Lower leg skin (tissue), 4 donors: Measurements from ENCODE around the gene DHX58. TPM values are rescaled to one million over a fixed set of nuclear protein-coding genes. Genes with fewer than 3 reads are reported as not detected.

Experiments
- DNase-seq, 2 donors: peaks; one replicate each; pipeline ENCODE4 v3.0.0-alpha.2; 2019; ENCODE audit warnings: low spot score in 2 of 2
- H3K4me3 ChIP-seq: fragments of 200-600 bp; sonication (generic); 2 replicates; pipeline ENCODE4 v1.5.1; 2017; ENCODE audit warnings: mild to moderate bottlenecking, low read depth; ENCODE audit not compliant: poor library complexity, severe bottlenecking
- CTCF ChIP-seq, 3 donors: fragments of 450-650 bp; IDR thresholded peaks; one replicate each; pipeline ENCODE4 v1.5.1; 2016; ENCODE audit warnings: antibody characterized with exemption in 3 of 3, mild to moderate bottlenecking in 3 of 3, moderate library complexity in 2 of 3
- POLR2A ChIP-seq, 2 donors: fragments of 450-650 bp; IDR thresholded peaks; one replicate each; pipeline ENCODE4 v1.6.1; 2016 to 2017; ENCODE audit warnings: antibody characterized with exemption in 2 of 2, mild to moderate bottlenecking in 1 of 2, moderate library complexity in 1 of 2
- WGBS, 2 donors: methylation state at CpG; one replicate each; pipeline ENCODE4 v1.1.5; 2018; 5-methylcytosine and 5-hydroxymethylcytosine counted together
- intact Hi-C: fragments of 100-400 bp; cut with DNase I; formaldehyde crosslinking; loops from one replicate; pipeline ENCODE4 v1.15.0; 2023; ENCODE audit warnings: low total_unique reads
- total RNA-seq, 4 donors: library from RNA; depleted of rRNA; stranded (reverse); fragments of >200 nt; gene quantifications; one replicate each; pipeline ENCODE4 v1.1.0, GENCODE V29; 2016

Gene DHX58
- total RNA-seq, 4 donors from 2014 or later = 7.5 to 16.5 (median 12.1) TPM

- intact Hi-C loops = no loop called here
- DNase-seq = no peak
- TF ChIP-seq CTCF (IDR thresholded peaks at IDR 0.05) = no peak
- no peak for TF ChIP-seq POLR2A (IDR thresholded peaks at IDR 0.05)
- H3K4me3 ChIP-seq = no peak overlapping the region
- whole genome bisulfite sequencing, 2 donors = 88 to 89% methylated on average over 4 of the region's 4 CpGs
Observed at GRCh38 chr17:42060231-42060630, 52.3 kb downstream of the DHX58 start.

GRCh38 chr17:42059815-42060214 is 52.7 kb downstream of the DHX58 start:
- no peak for DNase-seq
- intact Hi-C loops = no loop called here
- no peak for TF ChIP-seq CTCF (IDR thresholded peaks at IDR 0.05)
- no peak for TF ChIP-seq POLR2A (IDR thresholded peaks at IDR 0.05)
- no peak overlapping the region for H3K4me3 ChIP-seq
- WGBS, 2 donors = 61 to 75% methylated on average over 4 of the region's 4 CpGs

- TF ChIP-seq CTCF (IDR thresholded peaks at IDR 0.05) (no peak), POLR2A (IDR thresholded peaks at IDR 0.05) (no peak)
- no peak for DNase-seq
- intact Hi-C loops = no loop called here
- 67 to 93% methylated on average over 3 to 7 of the region's 7 CpGs for WGBS, 2 donors
- H3K4me3 ChIP-seq = no peak overlapping the region
Observed at GRCh38 chr17:42058063-42058462, 54.5 kb downstream of the DHX58 start.

GRCh38 chr17:42056635-42057034 is 55.9 kb downstream of the DHX58 start:
- H3K4me3 ChIP-seq = no peak overlapping the region
- no peak for DNase-seq
- no peak for TF ChIP-seq CTCF (IDR thresholded peaks at IDR 0.05)
- TF ChIP-seq POLR2A (IDR thresholded peaks at IDR 0.05) = no peak
- WGBS, 2 donors = 73 to 80% methylated on average over 3 of the region's 3 CpGs
- intact Hi-C loops = no loop called here

- intact Hi-C loops = no loop called here
- H3K4me3 ChIP-seq = no peak overlapping the region
- TF ChIP-seq POLR2A (IDR thresholded peaks at IDR 0.05) = no peak
- no peak for TF ChIP-seq CTCF (IDR thresholded peaks at IDR 0.05)
- 53 to 64% methylated on average over 6 of the region's 6 CpGs for WGBS, 2 donors
- DNase-seq = no peak
Observed at GRCh38 chr17:42055496-42055895, 57.0 kb downstream of the DHX58 start.

- H3K4me3 ChIP-seq = no peak overlapping the region
- no peak for DNase-seq
- 27 to 35% methylated on average over 3 of the region's 3 CpGs for WGBS, 2 donors
- intact Hi-C loops = no loop called here
- TF ChIP-seq POLR2A (IDR thresholded peaks at IDR 0.05) (no peak), CTCF (IDR thresholded peaks at IDR 0.05) (no peak)
Observed at GRCh38 chr17:42055027-42055426, 57.5 kb downstream of the DHX58 start.
